ENCODE data around the gene RPSA.
A peak's percentile ranks its signal among the peaks of the same experiment; 100 is the strongest.
"Not testable (repeated sequence)": the region's sequence is repeated elsewhere in the genome, so short reads cannot be mapped to it uniquely, and the experiment has no call there.

Gene RPSA

DNA sequence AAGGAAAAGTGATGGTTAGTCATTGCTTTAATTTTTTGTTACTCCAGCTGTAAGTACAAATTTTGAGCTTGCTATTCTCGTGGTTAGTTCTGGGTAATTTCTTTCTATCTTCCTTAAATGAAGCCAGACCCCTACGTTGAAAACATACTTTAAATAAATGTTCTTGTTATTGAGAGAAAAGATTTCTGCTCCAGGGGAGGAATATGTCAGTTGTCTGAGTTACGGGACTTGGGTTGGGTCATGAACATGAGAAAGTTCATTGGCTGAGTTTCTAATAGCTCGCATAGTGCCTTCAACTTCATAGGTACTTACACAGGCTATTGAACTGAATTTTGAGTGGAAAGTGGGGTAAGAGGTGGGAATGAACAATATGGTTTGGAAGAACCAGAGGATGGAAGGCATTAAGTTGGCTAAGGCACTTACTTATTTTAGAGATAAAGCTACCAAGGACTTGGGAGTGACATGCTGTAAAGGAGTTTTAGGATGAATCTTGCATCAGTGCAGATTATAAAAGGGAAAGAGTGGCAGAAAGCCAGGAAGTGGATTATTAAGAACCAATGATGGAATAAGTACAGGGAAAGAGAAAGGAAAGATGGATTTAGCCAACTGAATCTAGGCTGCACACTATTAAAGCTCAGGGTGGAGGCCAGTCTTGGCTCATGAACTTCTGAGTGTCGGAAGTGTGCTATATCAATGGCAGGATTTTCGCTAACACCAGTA lies 1.4 kb downstream of the RPSA start:
- Mint-ChIP-seq H3K9me3 (no peaks in the 10 kb centered on the region), H3K4me3 (peak overlapping the region; percentile 98), H3K27ac (peak overlapping the region; percentile 97), H3K36me3 (ENCODE audit: low read depth) (peaks cover 64% of the 10 kb centered on the region), H3K27me3 (no peaks in the 10 kb centered on the region), H3K4me1 (peaks cover 60% of the 10 kb centered on the region)
- ATAC-seq (no peak), DNase-seq (no peak)

DNA sequence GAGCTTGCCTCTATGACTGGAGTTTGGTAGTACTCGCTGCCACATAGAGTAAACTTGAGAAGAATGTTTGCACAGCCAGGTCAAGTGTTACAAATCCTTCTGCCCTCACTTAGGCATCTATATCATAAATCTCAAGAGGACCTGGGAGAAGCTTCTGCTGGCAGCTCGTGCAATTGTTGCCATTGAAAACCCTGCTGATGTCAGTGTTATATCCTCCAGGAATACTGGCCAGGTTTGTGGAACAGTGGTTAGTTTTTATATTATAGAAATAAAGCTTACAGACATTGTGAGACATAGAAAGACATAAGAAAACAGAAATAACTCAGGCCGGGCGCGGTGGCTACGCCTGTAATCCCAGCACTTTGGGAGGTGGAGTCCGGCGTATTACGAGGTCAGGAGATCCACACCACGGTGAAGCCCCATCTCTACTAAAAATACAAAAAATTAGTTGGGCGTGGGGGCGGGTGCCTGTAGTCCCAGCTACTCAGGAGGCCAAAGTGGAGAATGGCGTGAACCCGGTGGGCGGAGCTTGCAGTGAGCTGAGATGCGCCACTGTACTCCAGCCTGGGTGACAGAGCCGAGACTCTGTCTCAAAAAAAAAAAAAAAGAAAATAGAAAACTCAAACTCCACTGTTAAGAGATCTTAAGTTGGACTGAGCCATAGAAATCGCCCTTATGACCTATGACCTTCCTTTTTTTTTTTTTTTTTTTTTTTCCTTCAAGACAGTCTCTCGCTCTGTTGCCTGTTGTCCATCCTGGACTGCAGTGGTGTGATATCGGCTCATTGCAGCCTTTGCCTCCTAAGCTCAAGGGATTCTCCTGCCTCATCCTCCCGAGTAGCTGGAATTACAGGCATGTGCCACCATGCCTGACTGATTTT lies 2.2 kb downstream of the RPSA start:
- H3K36me3 Mint-ChIP-seq (ENCODE audit: low read depth), result peaks cover 72% of the 10 kb centered on the region
- peaks cover 62% of the 10 kb centered on the region for H3K4me1 Mint-ChIP-seq
- no peaks in the 10 kb centered on the region for H3K27me3 Mint-ChIP-seq
- no peaks in the 10 kb centered on the region for H3K9me3 Mint-ChIP-seq
- peak overlapping the region; percentile 98 for H3K4me3 Mint-ChIP-seq
- no peak for ATAC-seq
- peak; percentile 66 for DNase-seq
- peak overlapping the region; percentile 97 for H3K27ac Mint-ChIP-seq

DNA sequence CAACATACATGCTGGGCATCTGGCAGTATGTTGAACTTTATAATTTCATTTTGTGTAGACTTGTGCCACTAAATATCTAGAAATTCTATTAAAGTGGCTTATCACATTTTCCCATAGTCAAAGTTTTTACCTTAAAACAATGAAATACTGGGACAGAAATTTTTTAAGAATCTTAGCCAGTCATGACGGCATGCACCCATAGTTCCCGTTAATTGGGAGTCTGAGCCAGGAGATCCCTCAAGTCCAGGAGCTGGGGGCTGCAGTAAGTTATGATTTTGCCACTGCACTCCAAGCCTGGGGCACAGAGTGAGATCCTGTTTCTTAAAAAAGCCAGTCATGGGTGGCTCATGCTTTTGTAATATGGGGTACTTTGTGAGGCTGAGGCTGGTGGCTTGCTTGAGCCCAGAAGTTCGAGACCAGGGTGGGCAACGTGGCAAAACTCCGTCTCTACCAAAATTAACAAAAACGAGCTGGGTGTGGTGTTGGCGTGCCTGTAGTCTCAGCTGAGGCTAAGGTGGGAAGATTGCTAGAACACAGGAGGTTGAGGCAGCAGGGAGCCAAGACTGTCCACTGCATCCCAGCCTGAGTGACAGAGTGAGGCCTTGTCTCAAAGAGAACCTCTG lies 3.1 kb downstream of the RPSA start:
- Mint-ChIP-seq H3K36me3 (ENCODE audit: low read depth) (peaks cover 78% of the 10 kb centered on the region), H3K27ac (peak overlapping the region; percentile 97), H3K4me3 (peak overlapping the region; percentile 98), H3K27me3 (no peaks in the 10 kb centered on the region), H3K9me3 (no peaks in the 10 kb centered on the region), H3K4me1 (peaks cover 62% of the 10 kb centered on the region)
- DNase-seq, result no peak
- ATAC-seq, result no peak

DNA sequence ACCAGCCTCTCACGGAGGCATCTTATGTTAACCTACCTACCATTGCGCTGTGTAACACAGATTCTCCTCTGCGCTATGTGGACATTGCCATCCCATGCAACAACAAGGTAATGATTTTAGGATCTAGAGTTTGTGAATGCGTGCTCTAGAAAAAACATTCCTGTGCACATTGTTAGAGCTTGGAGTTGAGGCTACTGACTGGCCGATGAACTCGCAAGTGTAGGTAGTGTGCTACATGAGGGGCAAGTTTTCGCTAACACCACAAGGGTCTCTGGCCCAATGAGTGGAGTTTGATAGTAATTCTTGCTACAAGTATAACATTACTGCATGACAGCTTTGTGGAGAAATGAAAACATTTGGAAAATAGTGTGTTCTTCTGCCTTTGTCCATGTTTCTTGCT lies 4.4 kb downstream of the RPSA start:
- Mint-ChIP-seq H3K4me1 (peaks cover 59% of the 10 kb centered on the region), H3K27me3 (no peaks in the 10 kb centered on the region), H3K27ac (peak overlapping the region; percentile 97), H3K9me3 (no peaks in the 10 kb centered on the region), H3K36me3 (ENCODE audit: low read depth) (peaks cover 83% of the 10 kb centered on the region), H3K4me3 (peak overlapping the region; percentile 98)
- ATAC-seq (no peak), DNase-seq (no peak)

DNA sequence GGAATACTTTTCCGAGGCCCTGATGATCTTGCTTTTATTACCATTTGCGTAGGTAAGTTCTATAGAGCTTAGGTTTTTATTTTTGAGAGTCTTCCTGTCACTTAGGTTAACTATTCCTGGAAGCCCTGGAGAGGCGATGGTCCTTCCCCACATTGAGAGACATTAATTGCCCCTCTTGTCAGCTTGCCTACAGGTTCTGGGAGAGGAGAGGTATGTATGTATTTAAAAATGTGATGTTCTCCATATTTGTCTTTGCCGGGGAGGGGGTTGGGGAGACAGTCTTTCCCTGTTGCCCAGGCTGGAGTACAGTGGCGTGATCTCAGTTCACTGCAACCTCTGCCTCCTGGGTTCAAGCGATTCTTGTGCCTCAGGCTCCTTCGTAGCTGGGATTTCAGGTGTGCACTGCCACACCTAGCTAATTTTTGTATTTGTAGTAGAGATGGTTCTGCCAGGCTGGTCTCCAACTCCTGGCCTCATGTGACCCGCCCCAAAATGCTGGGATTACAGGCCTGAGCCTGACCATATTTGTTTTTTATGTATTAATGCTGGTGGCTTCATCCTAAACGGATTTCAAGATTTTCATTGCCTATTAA lies 6.2 kb downstream of the RPSA start:
- no peak for ATAC-seq
- peak overlapping the region; percentile 97 for H3K27ac Mint-ChIP-seq
- no peaks in the 10 kb centered on the region for H3K27me3 Mint-ChIP-seq
- DNase-seq, result no peak
- H3K36me3 Mint-ChIP-seq (ENCODE audit: low read depth), result peaks cover 72% of the 10 kb centered on the region
- peaks cover 50% of the 10 kb centered on the region for H3K4me1 Mint-ChIP-seq
- no peaks in the 10 kb centered on the region for H3K9me3 Mint-ChIP-seq
- H3K4me3 Mint-ChIP-seq, result peak overlapping the region; percentile 11

DNA sequence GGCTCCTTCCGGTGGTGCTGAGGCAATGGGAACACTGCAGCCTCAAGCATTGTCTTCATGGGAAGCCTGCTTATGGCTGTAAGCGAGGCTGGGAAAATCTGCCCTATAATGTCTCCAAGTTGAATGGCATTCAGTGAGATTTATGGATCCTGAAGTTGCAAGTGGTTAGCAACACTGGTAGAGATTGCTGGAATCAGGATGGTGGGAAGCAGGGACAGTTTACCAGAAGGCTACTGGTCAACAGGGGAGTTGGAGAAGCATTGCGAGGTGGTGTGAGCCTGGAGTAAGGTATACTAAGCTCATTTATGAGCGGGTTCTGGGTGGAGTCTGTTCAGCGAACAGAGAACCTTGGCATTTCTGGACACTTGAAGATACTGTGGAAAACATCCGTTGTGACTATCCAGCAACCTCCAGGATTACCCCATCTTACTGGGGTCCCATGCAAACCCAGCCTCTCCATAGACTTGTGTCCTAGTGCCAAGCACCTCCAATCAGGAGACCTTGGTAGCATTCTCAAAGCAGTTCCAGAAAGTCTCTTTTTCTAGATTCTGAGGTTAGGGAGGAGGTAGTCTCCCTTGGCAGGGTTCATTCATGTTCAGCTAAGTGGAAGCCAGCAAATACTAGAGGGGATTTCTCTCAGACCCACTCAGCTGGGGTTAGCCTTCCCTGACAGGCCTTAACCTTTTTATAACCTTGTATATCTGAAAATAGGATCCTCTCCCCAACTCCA lies 7.3 kb downstream of the RPSA start:
- Mint-ChIP-seq H3K4me1 (peaks cover 39% of the 10 kb centered on the region), H3K4me3 (peak overlapping the region; percentile 21), H3K9me3 (no peaks in the 10 kb centered on the region), H3K27ac (peak overlapping the region; percentile 75), H3K36me3 (ENCODE audit: low read depth) (peaks cover 61% of the 10 kb centered on the region), H3K27me3 (no peaks in the 10 kb centered on the region)
- no peak for DNase-seq
- peak; percentile 6 for ATAC-seq

DNA sequence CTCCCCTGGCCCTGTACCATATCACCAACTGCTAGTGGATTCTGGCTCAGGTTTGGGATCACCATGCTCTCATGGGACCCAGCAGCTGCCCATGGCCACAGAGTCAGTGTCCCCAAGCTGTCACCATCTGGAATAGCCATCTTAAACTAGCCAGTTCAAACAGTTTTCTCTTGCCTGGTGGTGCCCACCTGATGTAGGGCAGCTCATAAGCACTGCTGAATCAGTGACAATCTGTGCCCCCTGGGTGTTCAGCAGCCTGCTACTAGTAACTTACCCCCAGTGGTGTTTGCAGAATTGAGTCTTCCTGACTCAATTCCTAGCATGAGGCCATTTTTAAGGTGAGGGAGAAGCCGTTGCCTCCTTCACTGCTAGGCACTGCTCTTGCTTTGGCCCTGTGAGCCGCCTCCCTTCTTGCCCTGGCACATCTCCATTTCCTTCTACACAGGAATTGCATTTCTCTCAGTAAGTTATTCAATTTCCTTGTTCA lies 7.9 kb downstream of the RPSA start:
- H3K9me3 Mint-ChIP-seq, result no peaks in the 10 kb centered on the region

DNA sequence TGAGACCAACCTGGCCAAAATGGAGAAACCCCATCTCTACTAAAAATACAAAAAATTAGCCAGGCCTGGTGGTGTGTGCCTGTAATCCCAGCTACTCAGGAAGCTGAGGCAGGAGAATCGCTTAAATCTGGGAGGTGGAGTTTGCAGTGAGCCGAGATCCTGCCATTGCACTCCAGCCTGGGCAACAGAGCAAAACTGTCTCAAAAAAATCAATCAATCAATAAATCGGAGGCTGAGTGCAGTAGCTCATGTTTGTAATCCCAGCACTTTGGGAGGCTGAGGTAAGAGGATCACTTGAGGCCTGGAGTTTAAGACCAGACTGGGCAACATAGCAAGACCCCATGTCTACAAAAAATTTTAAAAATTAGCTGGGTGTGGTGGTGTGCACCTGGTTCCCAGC lies 8.8 kb downstream of the RPSA start:
- not testable (repeated sequence) for H3K9me3 Mint-ChIP-seq, DNase-seq, H3K27me3 Mint-ChIP-seq, H3K4me3 Mint-ChIP-seq, ATAC-seq
- Mint-ChIP-seq H3K27ac (peak overlapping the region; percentile 75), H3K36me3 (ENCODE audit: low read depth) (peaks cover 47% of the 10 kb centered on the region), H3K4me1 (peaks cover 25% of the 10 kb centered on the region)

More for the DNA sequence above, 7.9 kb downstream of the RPSA start:
- no peaks in the 10 kb centered on the region for H3K27me3 Mint-ChIP-seq
- H3K27ac Mint-ChIP-seq, result peak overlapping the region; percentile 75
- peaks cover 33% of the 10 kb centered on the region for H3K4me1 Mint-ChIP-seq
- DNase-seq (peak; percentile 34), ATAC-seq (peak; percentile 18)
- peak overlapping the region; percentile 21 for H3K4me3 Mint-ChIP-seq
- peaks cover 55% of the 10 kb centered on the region for H3K36me3 Mint-ChIP-seq (ENCODE audit: low read depth)

DNA sequence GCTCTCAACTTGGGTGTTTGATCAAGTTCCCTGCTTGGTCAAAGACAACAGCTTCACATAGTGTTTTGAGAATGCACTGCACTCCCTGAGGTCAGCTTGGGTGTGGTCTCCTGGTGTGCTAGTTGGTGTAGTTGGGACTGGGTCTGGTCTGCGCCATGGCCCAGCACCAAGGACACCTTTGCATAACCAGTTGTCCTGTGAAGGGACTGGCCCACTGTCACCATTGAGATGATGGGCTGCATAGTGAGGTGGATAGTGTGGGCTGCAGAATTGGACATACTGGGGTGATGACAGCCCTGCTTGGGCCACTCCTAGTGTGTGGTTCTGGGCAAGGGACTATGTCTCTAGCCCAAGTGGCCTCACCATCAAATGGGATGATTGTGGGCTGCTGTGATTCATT lies 9.5 kb downstream of the RPSA start:
- DNase-seq (no peak), ATAC-seq (peak; percentile 25)
- Mint-ChIP-seq H3K9me3 (no peaks in the 10 kb centered on the region), H3K4me1 (peaks cover 20% of the 10 kb centered on the region), H3K36me3 (ENCODE audit: low read depth) (peaks cover 41% of the 10 kb centered on the region), H3K27ac (peak overlapping the region; percentile 59), H3K27me3 (no peaks in the 10 kb centered on the region), H3K4me3 (no peak overlapping the region)

DNA sequence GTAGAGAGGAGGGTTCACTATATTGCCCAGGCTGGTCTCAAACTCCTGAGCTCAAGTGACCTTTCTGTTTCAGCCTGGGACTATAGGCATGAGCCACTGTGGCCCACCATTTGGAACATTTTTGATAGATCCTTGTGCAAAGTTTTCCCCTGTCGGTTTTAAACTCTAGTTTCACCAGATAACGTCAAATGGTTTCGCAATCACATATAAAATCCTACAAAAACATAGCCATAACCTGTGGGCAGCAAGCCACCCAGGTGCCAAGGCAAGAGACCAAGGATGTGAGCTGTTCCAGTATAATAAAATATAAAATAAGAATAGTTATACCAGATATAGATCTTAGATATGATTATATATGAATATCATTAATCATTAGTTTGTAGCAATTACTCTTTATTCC lies 10.5 kb downstream of the RPSA start:
- not testable (repeated sequence) for H3K27me3 Mint-ChIP-seq, H3K9me3 Mint-ChIP-seq, H3K27ac Mint-ChIP-seq, H3K4me3 Mint-ChIP-seq, DNase-seq, ATAC-seq
- Mint-ChIP-seq H3K4me1 (peaks cover 11% of the 10 kb centered on the region), H3K36me3 (ENCODE audit: low read depth) (peaks cover 32% of the 10 kb centered on the region)

DNA sequence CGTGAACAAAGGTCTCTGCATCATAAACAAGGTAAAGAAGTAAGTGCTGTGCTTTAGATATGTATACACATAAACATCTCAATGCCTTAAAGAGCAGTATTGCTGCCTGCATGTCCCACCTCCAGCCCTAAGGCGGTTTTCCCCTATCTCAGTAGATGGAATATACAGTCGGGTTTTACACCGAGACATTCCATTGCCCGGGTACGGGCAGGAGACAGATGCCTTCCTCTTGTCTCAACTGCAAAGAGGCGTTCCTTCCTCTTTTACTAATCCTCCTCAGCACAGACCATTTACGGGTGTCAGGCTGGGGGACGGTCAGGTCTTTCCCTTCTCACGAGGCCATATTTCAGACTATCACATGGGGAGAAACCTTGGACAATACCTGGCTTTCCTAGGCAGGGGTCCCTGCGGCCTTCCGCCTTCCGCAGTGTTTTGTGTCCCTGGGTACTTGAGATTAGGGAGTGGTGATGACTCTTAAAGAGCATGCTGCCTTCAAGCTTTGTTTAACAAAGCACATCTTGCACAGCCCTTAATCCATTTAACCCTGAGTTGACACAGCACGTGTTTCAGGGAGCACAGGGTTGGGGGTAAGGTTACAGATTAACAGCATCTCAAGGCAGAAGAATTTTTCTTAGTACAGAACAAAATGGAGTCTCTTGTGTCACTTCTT lies 12.2 kb downstream of the RPSA start:
- H3K4me1 Mint-ChIP-seq, H3K4me3 Mint-ChIP-seq, H3K27me3 Mint-ChIP-seq, H3K27ac Mint-ChIP-seq, ATAC-seq, DNase-seq, H3K9me3 Mint-ChIP-seq: not testable (repeated sequence)
- peaks cover 16% of the 10 kb centered on the region for H3K36me3 Mint-ChIP-seq (ENCODE audit: low read depth)

DNA sequence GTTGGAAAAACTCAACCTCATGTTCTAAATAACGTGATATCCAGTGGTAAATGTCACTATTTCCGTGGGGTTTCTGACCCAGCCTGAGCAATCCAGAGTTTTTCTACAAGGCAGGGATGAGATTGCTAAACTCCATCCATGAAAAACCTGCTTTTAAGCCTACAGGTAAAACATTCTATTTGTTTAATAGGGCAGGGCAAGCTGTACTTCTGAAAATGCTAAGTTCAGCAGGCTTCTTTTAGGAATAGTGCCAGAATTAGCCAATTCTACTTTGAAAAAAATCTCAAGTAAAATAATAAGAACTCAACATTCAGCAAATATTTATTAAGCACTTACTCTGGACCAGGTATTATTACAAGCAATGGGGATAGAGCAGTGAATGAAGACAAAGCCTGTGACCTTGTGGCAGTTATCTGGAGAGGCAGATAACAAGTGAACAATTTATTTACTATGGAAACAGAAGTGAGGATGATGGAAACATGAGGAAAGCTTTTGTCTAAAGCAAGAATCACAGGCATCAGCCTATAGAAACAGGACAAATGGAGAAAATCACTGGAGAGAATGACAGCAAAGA lies 13.3 kb downstream of the RPSA start:
- Mint-ChIP-seq H3K9me3 (no peaks in the 10 kb centered on the region), H3K27ac (no peak overlapping the region), H3K4me1 (peaks cover 3% of the 10 kb centered on the region), H3K36me3 (ENCODE audit: low read depth) (peaks cover 7% of the 10 kb centered on the region), H3K4me3 (no peak overlapping the region), H3K27me3 (no peaks in the 10 kb centered on the region)
- ATAC-seq, result no peak
- no peak for DNase-seq

DNA sequence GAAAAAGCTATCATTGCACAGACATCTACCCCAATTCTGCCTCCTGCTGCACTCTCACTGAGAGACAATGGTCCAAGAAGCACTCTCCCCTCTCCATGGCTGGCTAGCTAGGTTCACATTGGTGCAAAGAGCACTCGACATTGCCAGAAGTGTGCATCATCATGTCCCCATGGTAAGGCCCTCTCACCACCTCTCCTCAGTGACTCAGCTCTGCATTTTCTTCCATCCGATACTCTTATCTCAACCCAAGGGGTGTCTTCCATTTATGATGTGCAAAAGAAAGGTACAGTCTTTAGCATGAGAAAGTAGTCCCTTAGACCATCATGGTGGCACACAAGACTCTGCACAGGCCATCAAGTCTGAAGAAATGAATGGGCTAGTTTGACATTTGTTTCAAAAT lies 14.0 kb downstream of the RPSA start:
- ATAC-seq (no peak), DNase-seq (no peak)
- H3K4me3 Mint-ChIP-seq, result no peak overlapping the region
- no peaks in the 10 kb centered on the region for H3K27me3 Mint-ChIP-seq
- H3K9me3 Mint-ChIP-seq, result no peaks in the 10 kb centered on the region
- no peak overlapping the region for H3K27ac Mint-ChIP-seq
- peaks cover 6% of the 10 kb centered on the region for H3K36me3 Mint-ChIP-seq (ENCODE audit: low read depth)
- H3K4me1 Mint-ChIP-seq, result peaks cover 3% of the 10 kb centered on the region

All from activated naive CD8-positive, alpha-beta T cell treated with anti-CD3 and anti-CD28 coated beads, Interleukin-2, amount 50 U/mL, for 24 hours (primary cell).